GM19467 (cell line): Measurements from ENCODE around the gene WDR76.

Experiments used
- ATAC-seq: cut with Tn5 transposase; IDR thresholded peaks from one replicate; pipeline ENCODE4 v1.9.1; 2021; ENCODE audit warnings: mild to moderate bottlenecking, moderate library complexity; ENCODE audit not compliant: unreplicated experiment

WDR76 gene

DNA sequence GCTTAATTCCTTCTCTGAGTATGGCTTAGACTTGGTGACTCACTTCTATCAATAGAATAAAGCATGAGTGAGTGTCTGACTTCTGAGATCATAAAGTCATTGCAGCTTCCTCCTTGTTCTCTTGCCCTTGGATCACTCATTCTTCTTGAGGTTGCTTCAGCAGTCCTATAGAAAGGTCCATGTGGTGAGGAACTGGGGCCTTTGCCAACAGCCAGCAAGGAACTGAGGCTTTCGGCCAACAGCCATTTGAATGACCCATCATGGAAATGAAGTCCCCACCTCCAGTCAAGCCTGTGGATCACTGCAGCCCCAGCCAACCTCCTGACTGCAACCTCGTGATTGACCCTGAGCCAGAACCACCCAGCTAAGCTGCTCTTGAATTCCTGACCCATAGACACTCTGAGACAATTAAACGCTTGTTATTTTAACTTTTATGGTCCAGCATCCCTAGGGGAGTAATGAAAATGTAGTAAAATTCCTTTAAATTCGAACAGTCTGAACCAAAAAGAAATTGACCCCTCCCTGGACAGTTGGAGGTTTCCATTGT lies 84.5 kb downstream of the WDR76 start:
- ATAC-seq: no peak

DNA sequence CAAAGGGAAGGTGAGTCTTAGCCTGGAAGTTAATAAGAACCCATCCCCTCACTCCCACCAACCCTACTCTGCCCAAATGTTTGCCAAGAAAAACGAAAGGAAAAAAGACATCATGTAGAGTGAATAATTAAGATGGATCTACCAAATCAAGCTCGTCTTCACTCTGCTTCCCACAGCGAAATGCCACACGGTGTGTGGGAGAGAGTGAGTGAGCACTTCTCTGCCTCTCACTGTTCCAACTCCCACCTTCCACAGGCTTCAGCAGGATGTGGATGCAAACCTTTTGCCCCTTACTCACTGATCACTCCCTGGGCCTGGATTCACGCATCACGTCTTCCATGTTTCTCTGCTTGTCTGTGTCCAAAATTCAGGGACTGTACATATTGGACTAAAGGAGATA lies 85.4 kb downstream of the WDR76 start:
- no peak for ATAC-seq

DNA sequence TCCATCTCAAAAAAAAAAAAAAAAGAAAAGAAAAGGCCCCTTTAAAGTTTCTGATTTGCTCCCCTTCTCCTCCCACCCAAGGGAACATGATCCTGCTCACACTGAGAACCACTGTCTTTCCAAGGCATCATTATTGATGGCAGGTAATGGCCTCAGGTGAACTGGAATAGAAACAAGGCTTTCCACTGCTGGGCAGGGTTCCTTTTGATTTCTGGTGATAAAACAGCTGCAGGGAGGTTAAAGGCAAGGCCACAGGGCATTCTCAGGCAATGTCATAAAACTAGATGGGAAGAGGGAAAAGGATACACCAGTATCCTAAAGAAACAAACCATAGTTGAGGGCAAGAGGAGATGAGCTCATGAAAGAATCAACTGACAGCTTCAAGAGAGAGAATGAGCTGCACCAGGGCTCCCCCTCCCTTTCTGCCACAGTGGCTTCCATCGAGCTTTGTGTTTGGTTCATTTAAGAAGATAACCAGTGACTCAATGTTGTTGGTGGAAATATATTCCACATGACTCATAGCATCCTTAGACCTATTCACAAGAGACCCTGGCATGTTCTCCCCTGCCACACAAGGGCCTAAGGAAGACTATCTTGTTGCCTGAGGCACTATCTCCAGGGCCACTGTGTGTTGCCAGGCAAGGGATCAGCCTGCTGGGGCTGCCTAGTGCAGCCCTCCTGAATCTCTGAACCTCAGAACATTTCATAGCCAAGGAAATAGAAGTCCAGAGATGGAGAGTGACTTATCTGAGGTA lies 86.4 kb downstream of the WDR76 start:
- ATAC-seq: no peak

DNA sequence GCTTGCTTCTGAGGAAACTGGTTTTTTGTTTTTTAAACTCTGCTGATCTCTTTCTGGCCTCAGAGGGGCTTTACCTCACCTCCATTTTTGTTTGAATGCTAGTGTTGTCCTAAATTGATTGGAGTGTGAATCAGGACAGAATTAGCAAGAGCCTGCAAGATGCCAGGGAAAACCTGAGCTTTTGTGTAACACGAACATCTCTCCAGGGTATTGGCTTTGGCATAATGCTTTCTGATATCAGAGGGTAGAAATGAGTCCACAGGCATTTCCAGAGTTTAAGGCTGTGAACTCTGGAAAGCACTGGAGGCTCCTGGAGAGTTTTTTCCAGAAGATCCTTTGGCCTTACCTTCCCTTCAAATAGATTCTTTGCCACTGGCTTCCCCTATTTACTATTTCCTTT lies 87.1 kb downstream of the WDR76 start:
- no peak for ATAC-seq

DNA sequence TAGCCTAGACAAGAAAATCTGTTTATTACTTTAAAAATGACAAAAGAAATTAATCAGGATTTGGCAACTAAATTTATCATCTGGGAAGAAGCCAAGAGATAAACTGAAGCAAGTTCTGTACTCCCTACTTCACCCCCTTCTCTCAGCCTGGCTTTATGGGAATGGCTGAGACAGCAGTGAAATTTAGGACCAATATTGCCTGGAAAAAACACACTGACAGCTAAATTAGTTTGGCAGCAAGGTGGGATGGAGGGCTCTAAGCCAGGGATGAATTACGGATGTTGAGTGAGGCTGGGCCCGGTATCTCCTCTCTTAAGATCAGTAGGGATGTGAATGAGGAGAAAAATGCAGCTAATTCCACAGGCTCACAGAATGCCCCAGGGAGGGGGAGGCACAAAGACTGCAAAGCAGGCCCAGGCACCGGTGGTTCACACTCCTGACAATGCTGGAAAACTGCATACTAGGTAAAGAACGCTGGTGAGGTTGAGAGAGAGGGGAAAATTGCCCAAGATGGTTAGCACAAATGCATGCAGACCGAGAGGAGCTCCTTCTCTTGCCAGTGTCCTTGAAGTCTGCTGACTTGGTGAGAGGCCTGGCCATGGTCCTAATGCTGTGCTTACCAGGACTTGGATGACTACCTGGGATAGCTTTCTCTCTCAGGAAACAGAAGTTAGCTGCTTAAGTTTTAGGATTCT lies 89.0 kb downstream of the WDR76 start:
- no peak for ATAC-seq

DNA sequence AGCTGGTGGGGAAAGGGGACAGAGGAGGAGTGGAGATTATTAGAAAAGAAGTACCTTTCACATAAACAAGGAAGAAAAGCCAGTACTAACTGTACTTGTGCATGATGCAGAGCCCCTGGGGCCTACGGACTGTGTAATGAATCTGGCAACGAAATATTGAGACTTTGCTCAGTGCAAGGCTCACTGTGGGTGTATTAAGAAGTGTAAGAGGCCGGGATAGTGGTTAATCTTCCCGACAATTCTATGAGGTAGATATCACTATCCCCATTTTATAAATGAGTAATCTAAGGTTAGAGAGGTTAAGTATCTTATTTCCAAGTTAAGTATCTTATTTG lies 89.5 kb downstream of the WDR76 start:
- no peak for ATAC-seq
